K562 (cell line): ENCODE results near the gene SPATS2. TPM values are rescaled to one million over a fixed set of nuclear protein-coding genes. Genes with fewer than 3 reads are reported as not detected.
A peak's percentile ranks its signal among the peaks of the same experiment; 100 is the strongest.

Experiments
- ATAC-seq: fragments of 200-7000 bp; cut with Tn5 transposase; 3 replicates; pipeline ENCODE4 v1.9.1; 2020; ENCODE audit warnings: moderate library complexity
- BruUV-seq: library from RNA; stranded (reverse); fragments of 400-500 nt; replicated peaks from 2 replicates; lab custom pipeline; 2021; lab: Mats Ljungman, UMichigan
- CTCF ChIA-PET: fragments of 300-600 bp; formaldehyde crosslinking; extraction: SDS; loops from one replicate; lab custom pipeline; 2021; ENCODE audit warnings: low intra/inter-chr PET ratio; lab: Yijun Ruan, JAX
- POLR2A ChIA-PET: fragments of 300-600, 350-650 bp; sonication (Branson Sonifier 250); formaldehyde crosslinking; extraction: SDS; loops from one replicate; lab custom pipeline; 2021; ENCODE audit warnings: antibody characterized with exemption, inconsistent platforms; lab: Yijun Ruan, JAX
- DNase-seq, 4 experiments: peaks; one replicate each; pipeline versions ENCODE4 v3.0.0 to v3.0.0-alpha.2; 2011 to 2018; ENCODE audit warnings: low spot score in 3 of 4, mixed read lengths in 3 of 4; ENCODE audit errors: extremely low read depth in 1 of 4
- FAIRE-seq: peaks from 2 replicates; lab custom pipeline; 2011; peaks lifted over from hg19 to GRCh38; lab: Jason Lieb, UNC
- H2AFZ ChIP-seq: 2 replicates; pipeline ENCODE4 v1.6.0; 2011; ENCODE audit warnings: low read depth, low read length, control low read depth, inconsistent platforms
- H3K27ac ChIP-seq: fragments of 200-600 bp; 3 replicates; pipeline ENCODE4 v1.8.0; 2011; ENCODE audit warnings: low read depth, mild to moderate bottlenecking, control low read depth, inconsistent platforms, low read length, moderate library complexity, mixed read lengths; ENCODE audit errors: extremely low read depth
- H3K27me3 ChIP-seq, 2 experiments: fragments of 300-600 bp in 1 of 2; 2 replicates in 1 of 2; 3 replicates in 1 of 2; pipeline versions ENCODE4 v1.6.0 to v1.8.0; 2011; ENCODE audit warnings: inconsistent platforms in 2 of 2, low read length in 2 of 2, mild to moderate bottlenecking in 1 of 2, mixed read lengths in 1 of 2, moderate library complexity in 1 of 2; ENCODE audit not compliant: control insufficient read depth in 2 of 2, insufficient read depth in 2 of 2
- H3K36me3 ChIP-seq: fragments of 300-600 bp; 3 replicates; pipeline ENCODE4 v1.8.0; 2011; ENCODE audit warnings: mild to moderate bottlenecking, low read length, inconsistent platforms; ENCODE audit not compliant: control insufficient read depth, insufficient read depth
- H3K4me1 ChIP-seq, 2 experiments: fragments of 200-600 bp in 1 of 2; replicated peaks in 1 of 2; 2 replicates in 1 of 2; 3 replicates in 1 of 2; pipeline versions ENCODE4 v1.5.1 to v1.8.0; 2011; ENCODE audit warnings: inconsistent platforms in 2 of 2, low read length in 2 of 2, mild to moderate bottlenecking in 1 of 2, mixed read lengths in 1 of 2, moderate library complexity in 1 of 2; ENCODE audit not compliant: control insufficient read depth in 2 of 2, insufficient read depth in 2 of 2
- H3K4me2 ChIP-seq: 2 replicates; pipeline ENCODE4 v1.6.1; 2011; ENCODE audit warnings: low read length, control low read depth, inconsistent platforms, mixed read lengths; ENCODE audit not compliant: insufficient read depth
- H3K4me3 ChIP-seq: fragments of 200-600 bp; sonication (generic), shearing (Covaris generic); 2 replicates; pipeline ENCODE4 v1.5.1; 2016; ENCODE audit warnings: control low read depth, inconsistent platforms
- H3K79me2 ChIP-seq: fragments of 200-600 bp; 3 replicates; pipeline ENCODE4 v1.8.0; 2011; ENCODE audit warnings: low read length, inconsistent platforms; ENCODE audit not compliant: control insufficient read depth, insufficient read depth
- H3K9ac ChIP-seq, 2 experiments: 2 replicates each; pipeline versions ENCODE4 v1.6.0 to v1.6.1; 2011; ENCODE audit warnings: low read depth in 2 of 2, low read length in 2 of 2, control low read depth in 1 of 2, inconsistent platforms in 1 of 2, mild to moderate bottlenecking in 1 of 2, mixed read lengths in 1 of 2; ENCODE audit not compliant: insufficient read depth in 1 of 2
- H3K9me1 ChIP-seq: one replicate; pipeline ENCODE4 v1.6.0; 2011; ENCODE audit warnings: inconsistent platforms, mild to moderate bottlenecking, low read length, moderate library complexity; ENCODE audit not compliant: control insufficient read depth, insufficient read depth
- H3K9me3 ChIP-seq: replicated peaks from 2 replicates; pipeline ENCODE4 v1.5.1; 2011; ENCODE audit warnings: low read depth, low read length, inconsistent platforms; ENCODE audit not compliant: control insufficient read depth, insufficient read depth
- H4K20me1 ChIP-seq: replicated peaks from 2 replicates; pipeline ENCODE4 v1.6.1; 2011; ENCODE audit warnings: low read length, inconsistent platforms, mixed read lengths; ENCODE audit not compliant: control insufficient read depth, insufficient read depth
- CBFA2T3 ChIP-seq: fragments of 450-650 bp; IDR thresholded peaks from 2 replicates; pipeline ENCODE4 v1.6.1; 2017
- EP300 ChIP-seq: IDR thresholded peaks from 2 replicates; pipeline ENCODE4 v1.6.1; 2012; ENCODE audit warnings: low read length, improper control_type of control experiment
- FOXA1 ChIP-seq: fragments of 450-650 bp; IDR thresholded peaks from 2 replicates; pipeline ENCODE4 v1.6.1; 2016; ENCODE audit warnings: mild to moderate bottlenecking, borderline replicate concordance
- FOXA3 ChIP-seq, 2 experiments: fragments of 450-650 bp in 1 of 2; sonication (generic) in 1 of 2; formaldehyde crosslinking; IDR thresholded peaks in 1 of 2; conservative IDR thresholded peaks in 1 of 2; 2 replicates each; pipeline versions ENCODE4 v1.4.0 to v1.8.0; 2020 to 2022; ENCODE audit warnings: mild to moderate bottlenecking in 2 of 2, missing genetic modification reagents in 1 of 2
- HBP1 ChIP-seq: fragments of 450-650 bp; formaldehyde crosslinking; IDR thresholded peaks from 2 replicates; pipeline ENCODE4 v1.4.0; 2022; ENCODE audit warnings: missing genetic modification characterization
- HDAC1 ChIP-seq, 2 experiments: fragments of 450-650 bp; IDR thresholded peaks; 2 replicates each; pipeline ENCODE4 v1.6.1; 2016 to 2017; ENCODE audit warnings: inconsistent platforms in 1 of 2, mild to moderate bottlenecking in 1 of 2, moderate library complexity in 1 of 2
- JUND ChIP-seq, 2 experiments: IDR thresholded peaks; 2 replicates in 1 of 2; 3 replicates in 1 of 2; pipeline ENCODE4 v1.6.1; 2011; ENCODE audit warnings: borderline replicate concordance in 2 of 2, low read depth in 2 of 2, low read length in 2 of 2, improper control_type of control experiment in 1 of 2, missing biosample characterization in 1 of 2, missing genetic modification characterization in 1 of 2, missing genetic modification reagents in 1 of 2
- MEIS2 ChIP-seq: fragments of 450-650 bp; IDR thresholded peaks from 2 replicates; pipeline ENCODE4 v1.6.1; 2014; ENCODE audit warnings: mild to moderate bottlenecking; ENCODE audit not compliant: partially characterized antibody
- MTA2 ChIP-seq: fragments of 450-650 bp; IDR thresholded peaks from 2 replicates; pipeline ENCODE4 v1.6.1; 2016; ENCODE audit warnings: low read depth
- PHF20 ChIP-seq: fragments of 450-650 bp; IDR thresholded peaks from 2 replicates; pipeline ENCODE4 v1.6.1; 2018; ENCODE audit not compliant: partially characterized antibody
- POLR2B ChIP-seq: fragments of 450-650 bp; IDR thresholded peaks from 2 replicates; pipeline ENCODE4 v1.6.1; 2018; ENCODE audit warnings: low read depth; ENCODE audit not compliant: partially characterized antibody
- SMARCA4 ChIP-seq: fragments of 450-650 bp; IDR thresholded peaks from 2 replicates; pipeline ENCODE4 v1.6.1; 2016
- SOX6 ChIP-seq: fragments of 450-650 bp; IDR thresholded peaks from 2 replicates; pipeline ENCODE4 v1.6.1; 2014; ENCODE audit warnings: mild to moderate bottlenecking
- SREBF2 ChIP-seq: sonication (generic); formaldehyde crosslinking; IDR thresholded peaks from 2 replicates; pipeline ENCODE4 v1.4.0; 2020; ENCODE audit warnings: mild to moderate bottlenecking, missing genetic modification reagents
- TAL1 ChIP-seq: fragments of 450-650 bp; IDR thresholded peaks from 2 replicates; pipeline ENCODE4 v1.6.1; 2016; ENCODE audit warnings: mild to moderate bottlenecking
- TCF3 ChIP-seq: sonication (generic); formaldehyde crosslinking; IDR thresholded peaks from 2 replicates; pipeline ENCODE4 v1.4.0; 2020; ENCODE audit warnings: mild to moderate bottlenecking, missing genetic modification reagents
- TEAD4 ChIP-seq, 2 experiments: sonication (generic) in 1 of 2; formaldehyde crosslinking in 1 of 2; IDR thresholded peaks; 2 replicates each; pipeline versions ENCODE4 v1.6.1 to v1.8.0; 2012 to 2022; ENCODE audit warnings: borderline replicate concordance in 1 of 2, inconsistent platforms in 1 of 2, low read length in 1 of 2, mild to moderate bottlenecking in 1 of 2, missing genetic modification reagents in 1 of 2
- TSC22D4 ChIP-seq: fragments of 450-650 bp; IDR thresholded peaks from 2 replicates; pipeline ENCODE4 v1.6.1; 2016; ENCODE audit warnings: missing genetic modification characterization, missing biosample characterization, control low read depth
- ZFP1 ChIP-seq: fragments of 450-650 bp; formaldehyde crosslinking; IDR thresholded peaks from 2 replicates; pipeline ENCODE4 v1.4.0; 2020; ENCODE audit warnings: mild to moderate bottlenecking, mixed read lengths
- ZKSCAN1 ChIP-seq: fragments of 150-350 bp; IDR thresholded peaks from 2 replicates; pipeline ENCODE4 v1.6.1; 2016; ENCODE audit warnings: low read depth, low read length
- ZNF384 ChIP-seq: IDR thresholded peaks from 2 replicates; pipeline ENCODE4 v1.6.1; 2012; ENCODE audit warnings: low read depth, low read length, improper control_type of control experiment
- ZNF76 ChIP-seq: fragments of 250-450 bp; sonication (Bioruptor Pico); IDR thresholded peaks from 2 replicates; pipeline ENCODE4 v1.4.0; 2020; ENCODE audit warnings: mild to moderate bottlenecking, moderate library complexity, borderline replicate concordance
- WGBS: fragments of 100-300 bp; shearing (Covaris generic); methylation state at CpG from one replicate; pipeline ENCODE4 v1.1.6; 2016; ENCODE audit warnings: low coverage, mixed read lengths; ENCODE audit not compliant: insufficient coverage; ENCODE audit errors: missing lambda C conversion rate; 5-methylcytosine and 5-hydroxymethylcytosine counted together
- in situ Hi-C: fragments of 300-500 bp; cut with MboI; formaldehyde crosslinking; loops from 4 replicates; pipeline ENCODE4 v1.15.0; 2018; ENCODE audit warnings: inconsistent platforms, mixed read lengths
- intact Hi-C: fragments of 100-400 bp; cut with micrococcal nuclease; formaldehyde crosslinking; loops from 2 replicates; pipeline ENCODE4 v1.14.2; 2022
- polyA plus RNA-seq, 8 experiments: library from polyadenylated mRNA; depleted of rRNA in 4 of 8; stranded (reverse) in 5 of 8; unstranded in 3 of 8; fragments of >200 nt; fragmentation: Nextera tagmentation in 2 of 8; fragmentation: Illumina TruSeq in 1 of 8; extraction: Ambion mirVana in 2 of 8; extraction: Trizol in 1 of 8; gene quantifications; 2 replicates each; pipeline versions ENCODE4 v1.2.1 to v1.2.3, GENCODE V29; 2011 to 2014; ENCODE audit warnings: inconsistent platforms in 1 of 8, missing spikeins in 1 of 8
- total RNA-seq, 7 experiments: library from RNA; depleted of rRNA in 6 of 7; stranded (reverse); fragments of >200 nt in 6 of 7; fragmentation: Illumina TruSeq in 2 of 7; extraction: Trizol in 2 of 7; gene quantifications; 2 replicates each; pipeline versions ENCODE4 v1.2.1 to v1.2.3, GENCODE V29; 2011 to 2021; ENCODE audit warnings: low replicate concordance in 1 of 7

Gene SPATS2
- total and polyA plus RNA-seq, 9 of the 15 experiments (the other 6 are each of a cell fraction or from before 2014, with no cell fraction given) = 5.4 to 48.2 (median 17.5) TPM

DNA sequence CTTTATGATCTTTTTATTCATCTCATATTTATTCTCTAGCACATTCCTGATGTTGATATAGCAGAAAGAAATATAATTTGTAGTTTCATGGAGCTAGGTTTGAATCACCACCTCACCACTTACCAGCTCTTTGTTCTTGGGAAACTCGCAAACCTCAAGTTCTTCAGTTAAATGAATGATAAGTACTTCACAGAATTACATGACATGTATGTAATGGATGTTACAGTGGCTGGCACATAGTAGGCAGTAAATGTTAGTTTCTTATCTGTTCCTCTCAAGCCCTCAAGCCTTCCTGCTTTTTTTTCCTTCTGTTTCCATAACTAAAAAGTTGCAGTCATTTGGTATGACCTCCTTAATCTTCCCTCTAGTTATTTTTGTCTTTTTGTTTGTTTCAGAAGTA is 54.9 kb downstream of the SPATS2 start:
- H2AFZ ChIP-seq = no peak overlapping the region
- H3K9me3 ChIP-seq = no peaks in the 10 kb centered on the region
- WGBS = 6% methylated on average over 1 of the region's 1 CpG
- peaks cover 9 to 16% of the 10 kb centered on the region in 2 experiments; a peak in 4 of 5 replicates for H3K4me1 ChIP-seq
- H3K4me3 ChIP-seq = no peak overlapping the region
- 0 out of 3 replicates have a peak overlapping the region, but pooled peaks have one; percentile 10 for H3K27ac ChIP-seq
- H3K79me2 ChIP-seq = peaks cover 6% of the 10 kb centered on the region; the same call in 1 of the 3 replicates
- intact Hi-C loops (loop anchor here (5.0 kb wide), 1 partner anchor 55 kb away; the partner anchor contains the start of gene SPATS2), in situ Hi-C loops (no loop called here)
- BruUV-seq = no TSS peak
- H3K9ac ChIP-seq = no peak overlapping the region; a peak in 1 of 4 replicates
- peak overlapping the region; percentile 1; the same call in 1 of the 2 replicates for H3K4me2 ChIP-seq
- H3K27me3 ChIP-seq = no peaks in the 10 kb centered on the region
- POLR2A ChIA-PET = interaction anchor here (1.3 to 1.8 kb wide), 3 partner anchors 9 to 22 kb away, joined by 5 to 9 read pairs (median 7); no protein-coding TSS in a partner anchor
- DNase-seq = peak in 1 of 4 experiments; percentile 45
- FAIRE-seq = peak; percentile 76
- no peaks in the 10 kb centered on the region for H4K20me1 ChIP-seq
- ATAC-seq = peak; percentile 38; the same call in 2 of the 3 replicates
- H3K36me3 ChIP-seq = peaks cover 3% of the 10 kb centered on the region; the same call in 2 of the 3 replicates
- CTCF ChIA-PET = no interaction called here
- H3K9me1 ChIP-seq = no peaks in the 10 kb centered on the region
- TF ChIP-seq CBFA2T3 = peak; percentile 44; the same call in 1 of the 2 replicates
- TF ChIP-seq MEIS2 = peak; percentile 44
- TF ChIP-seq TEAD4 (IDR thresholded peaks at IDR 0.05; ENCODE audit: low read length) = peak; percentile 48; the same call in 1 of the 2 replicates
- TF ChIP-seq TEAD4 (CRISPR knock-in tag; IDR thresholded peaks at IDR 0.05; ENCODE audit: borderline replicate concordance) = no peak
- TF ChIP-seq FOXA3 (CRISPR knock-in tag; conservative IDR thresholded peaks at IDR 0.05 in 1 of 2, IDR thresholded peaks at IDR 0.05 in 1 of 2) = no peak
- TF ChIP-seq TCF3 (CRISPR knock-in tag) = peak; percentile 52
- TF ChIP-seq FOXA1 = no peak
- TF ChIP-seq SMARCA4 = peak; percentile 61; the same call in 1 of the 2 replicates
- TF ChIP-seq JUND (IDR thresholded peaks at IDR 0.05; ENCODE audit: borderline replicate concordance, low read depth, low read length) = peak; percentile 7; the same call in 1 of the 2 replicates
- TF ChIP-seq JUND (tag; IDR thresholded peaks at IDR 0.05; ENCODE audit: borderline replicate concordance, low read depth, low read length) = no peak
- TF ChIP-seq MTA2 = peak; percentile 19; the same call in 1 of the 2 replicates
- TF ChIP-seq POLR2B = no peak
- TF ChIP-seq TSC22D4 (tag) = no peak
- 0 out of 4 replicates have a peak, but pooled peaks of 1 of the 2 experiments have one; percentile 28 for TF ChIP-seq HDAC1 (IDR thresholded peaks at IDR 0.05)
- no peak for TF ChIP-seq HBP1 (CRISPR knock-in tag)
- TF ChIP-seq SREBF2 (CRISPR knock-in tag) = no peak
- no peak for TF ChIP-seq ZNF76 (CRISPR knock-in tag)
- TF ChIP-seq PHF20 = peak; percentile 37
- TF ChIP-seq ZNF384 = 0 out of 2 replicates have a peak, but pooled peaks have one; percentile 10
- peak; percentile 34; the same call in 1 of the 2 replicates for TF ChIP-seq TAL1
- peak; percentile 35; the same call in 1 of the 2 replicates for TF ChIP-seq SOX6
- TF ChIP-seq ZKSCAN1 = peak; percentile 99
- 0 out of 2 replicates have a peak, but pooled peaks have one; percentile 20 for TF ChIP-seq EP300
- no peak for TF ChIP-seq ZFP1
